NCI-H146 (cell line): ENCODE data around the gene ALKAL2.

ENCODE experiments used
- DNase-seq: peaks from one replicate; lab custom pipeline; 2025; lab: John Stamatoyannopoulos, UW

The ALKAL2 gene

DNA sequence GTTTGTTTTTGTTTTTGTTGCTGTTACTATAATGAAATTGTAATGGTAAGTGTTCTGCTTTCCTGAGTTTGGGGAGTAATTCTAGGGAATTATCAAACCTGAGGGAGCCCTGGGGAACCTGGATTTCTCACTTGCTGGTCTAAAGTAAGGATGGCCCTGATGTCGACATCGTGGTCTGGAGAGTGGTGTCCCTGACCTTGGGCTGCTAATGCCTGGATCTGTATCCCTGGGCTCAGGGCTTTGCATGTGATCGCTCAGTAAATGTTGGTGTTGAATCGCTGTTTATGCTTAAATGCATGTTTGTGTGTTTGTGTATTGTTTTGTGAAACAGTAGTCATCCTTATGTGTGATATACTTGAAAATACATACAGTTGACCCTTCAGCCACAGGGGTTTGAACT is 17.0 kb downstream of the ALKAL2 start:
- DNase-seq: no peak

DNA sequence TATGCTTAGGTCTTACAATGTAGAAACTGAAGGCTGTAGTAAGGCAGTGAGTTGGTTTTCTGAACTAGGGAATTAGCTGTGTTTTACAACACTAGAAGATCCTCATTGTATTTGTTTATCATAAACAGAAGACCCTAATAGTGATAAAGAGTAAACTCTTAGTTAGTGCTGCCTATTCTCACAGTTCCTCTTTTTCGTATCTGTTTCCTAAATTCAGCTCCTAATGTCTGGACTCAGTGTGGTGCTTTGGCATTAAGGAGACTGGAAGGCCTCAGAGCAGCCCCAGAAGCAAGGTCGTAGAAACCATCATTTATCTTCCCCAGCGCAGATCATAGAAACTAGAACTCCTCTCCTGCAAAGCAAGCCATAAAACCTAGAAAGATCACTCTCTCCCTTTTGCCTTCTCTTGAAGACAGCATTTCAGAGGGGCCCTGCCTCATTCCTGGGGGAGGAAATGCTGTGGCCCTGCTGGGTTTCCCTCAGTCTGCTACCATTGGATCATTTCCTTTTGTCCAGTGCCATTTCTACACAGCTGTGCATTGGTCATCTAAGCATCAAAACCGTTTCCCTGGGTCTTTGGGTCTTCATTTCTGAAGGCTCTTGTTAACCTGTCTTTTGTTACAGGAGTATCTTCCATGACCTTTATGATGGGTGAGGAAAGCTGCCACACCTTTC is 18.4 kb downstream of the ALKAL2 start:
- no peak for DNase-seq

DNA sequence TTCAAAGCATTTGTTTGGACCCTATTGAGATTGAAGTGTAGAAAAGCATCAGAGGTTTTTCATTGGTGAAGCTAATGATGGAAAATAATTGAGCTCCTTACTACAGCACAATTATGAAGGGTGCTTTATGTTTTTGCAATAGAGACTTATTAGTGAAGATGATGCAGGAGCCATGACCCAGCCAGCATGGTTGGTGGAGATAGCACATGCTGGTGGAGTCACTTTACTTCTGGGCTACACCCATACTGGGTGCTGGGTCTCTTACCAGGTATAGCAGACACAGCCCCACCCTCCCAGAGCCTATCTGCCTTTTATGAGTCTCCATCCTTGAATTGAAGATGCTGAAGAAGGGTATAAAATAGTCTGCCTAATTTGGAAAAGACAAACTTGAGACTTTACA is 19.6 kb downstream of the ALKAL2 start:
- DNase-seq: no peak

- DNase-seq: peak; percentile 98
Observed at GRCh38 chr2:264493-265468, 23.1 kb downstream of the ALKAL2 start, which contains the start of gene ACP1. Gene ACP1, plus strand, starts transcription at chr2:264947. Its CDS starts 18 bp downstream, at chr2:264965.

GRCh38 chr2:263774-264492 is 24.0 kb downstream of the ALKAL2 start, which contains the start of gene SH3YL1:
Gene SH3YL1, minus strand, starts transcription at chr2:264032. Its CDS starts 48 bp downstream, at chr2:263984.
- no peak for DNase-seq

GRCh38 chr2:263022-263738 is 24.7 kb downstream of the ALKAL2 start:
- no peak for DNase-seq

DNA sequence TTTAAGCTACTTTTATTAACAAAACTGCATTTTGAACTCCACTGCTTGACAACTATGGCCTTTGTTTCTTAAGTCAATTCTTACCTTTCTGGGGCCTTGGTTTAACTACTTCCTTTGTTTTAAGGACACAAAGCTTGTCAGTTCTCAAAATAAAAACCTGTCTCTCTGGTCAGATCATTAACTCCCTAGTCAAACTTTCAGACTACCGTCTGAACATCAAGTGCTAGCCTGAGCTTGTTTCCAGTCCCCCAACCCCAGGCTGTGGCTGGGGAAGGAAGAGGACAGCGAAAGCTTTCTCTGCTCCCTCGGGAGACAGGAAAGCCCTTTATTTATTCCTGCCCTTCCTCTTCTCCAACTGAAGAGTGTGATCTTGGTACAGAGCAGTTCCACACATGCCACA is 25.8 kb downstream of the ALKAL2 start:
- DNase-seq: no peak

DNA sequence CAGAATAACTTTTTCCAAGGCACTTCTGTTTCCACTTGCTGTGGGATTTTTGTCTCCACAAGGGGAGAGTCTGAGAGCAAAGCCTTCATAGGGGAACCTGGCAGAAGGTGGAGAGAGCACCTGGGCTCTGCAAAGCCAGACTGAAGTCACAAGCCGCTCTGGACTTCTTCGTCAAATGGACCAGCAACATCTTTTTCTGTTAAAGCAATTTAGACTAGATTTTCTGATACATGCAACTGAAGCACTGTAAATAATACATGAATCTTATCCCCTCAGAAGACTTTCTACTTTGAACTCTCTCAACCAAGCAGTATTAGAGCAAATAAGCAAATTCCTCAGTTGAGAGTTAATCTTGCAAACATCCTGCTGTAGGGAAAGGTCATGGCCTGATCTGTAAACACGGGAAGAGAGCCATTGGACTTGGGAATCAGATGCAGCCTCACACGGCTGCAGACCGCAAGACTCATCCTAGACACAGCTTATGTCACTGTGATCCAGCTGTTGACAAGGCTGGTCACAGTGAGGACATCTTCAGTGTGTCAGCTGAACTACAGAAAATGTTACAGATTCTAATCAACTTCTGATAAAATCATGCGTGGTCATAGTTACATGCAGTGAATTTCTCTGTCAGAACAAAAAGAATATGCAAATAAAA is 27.3 kb downstream of the ALKAL2 start:
- DNase-seq: no peak

DNA sequence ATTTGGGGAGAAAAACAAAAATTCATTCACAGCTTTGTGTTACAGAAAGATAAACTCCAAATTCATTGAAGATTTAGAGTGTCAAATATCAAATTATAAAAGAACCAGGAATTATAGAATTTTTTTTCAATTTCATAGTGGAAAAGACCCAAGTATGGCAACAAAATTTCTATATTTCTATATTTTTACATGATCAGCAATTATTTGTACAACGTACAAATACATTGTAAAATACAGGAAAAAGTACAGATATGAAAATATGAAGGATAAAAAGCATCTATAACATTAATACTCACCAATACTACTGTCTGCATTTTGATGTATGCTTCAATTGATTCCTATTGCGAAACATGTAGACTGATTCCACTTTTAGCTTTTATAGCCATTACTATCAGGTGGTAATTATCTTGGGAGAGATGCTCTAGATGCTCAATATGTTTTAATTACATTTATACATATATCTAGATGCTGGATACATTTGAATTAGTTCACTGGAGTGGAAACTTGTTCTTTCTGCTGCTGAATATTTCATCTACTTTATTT is 28.0 kb downstream of the ALKAL2 start:
- no peak for DNase-seq

- no peak for DNase-seq
Observed at GRCh38 chr2:258933-259332, 29.0 kb downstream of the ALKAL2 start.

- DNase-seq: no peak
Observed at GRCh38 chr2:257842-258241, 30.0 kb downstream of the ALKAL2 start.

- DNase-seq: no peak
Observed at GRCh38 chr2:257429-257828, 30.5 kb downstream of the ALKAL2 start.

- no peak for DNase-seq
Observed at GRCh38 chr2:256094-256493, 31.8 kb downstream of the ALKAL2 start.

GRCh38 chr2:255195-255594 is 32.7 kb downstream of the ALKAL2 start:
- DNase-seq: no peak

DNA sequence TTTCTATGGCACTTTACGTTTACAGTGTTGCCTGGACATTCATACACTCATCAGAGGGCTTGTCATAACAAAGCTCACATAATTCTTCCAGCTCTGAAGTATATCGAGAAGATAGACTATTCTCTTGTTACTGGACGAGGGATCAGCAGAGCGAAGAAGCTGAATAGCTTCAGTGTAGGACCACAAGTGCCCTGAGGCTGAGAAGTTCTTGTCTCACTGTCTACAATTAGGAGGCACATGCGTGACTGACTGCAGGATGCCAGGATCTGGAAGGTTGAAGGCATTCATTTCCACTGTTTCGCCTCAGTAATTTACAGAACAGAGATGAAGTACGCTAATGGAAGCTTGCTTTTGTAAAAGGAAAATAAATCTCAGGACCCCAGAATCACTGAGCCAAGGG is 33.6 kb downstream of the ALKAL2 start:
- DNase-seq: no peak

DNA sequence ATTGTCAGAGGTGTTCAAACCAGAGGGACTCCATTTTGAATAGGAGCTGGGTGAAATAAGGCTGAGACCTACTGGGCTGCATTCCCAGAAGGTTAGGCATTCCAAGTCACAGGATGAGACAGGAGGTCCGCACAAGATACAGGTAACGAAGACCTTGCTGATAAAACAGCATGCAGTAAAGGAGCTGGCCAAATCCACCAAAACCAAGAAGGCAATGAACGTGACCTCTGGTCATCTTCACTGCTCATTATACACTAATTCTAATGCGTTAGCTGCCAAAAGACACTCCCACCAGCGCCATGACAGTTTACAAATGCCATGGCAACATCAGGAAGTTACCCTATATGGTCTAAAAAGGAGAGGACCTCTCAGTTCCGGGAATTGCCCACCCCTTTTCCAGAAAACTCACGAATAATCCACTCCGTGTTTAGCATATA is 34.7 kb downstream of the ALKAL2 start:
- DNase-seq: no peak

DNA sequence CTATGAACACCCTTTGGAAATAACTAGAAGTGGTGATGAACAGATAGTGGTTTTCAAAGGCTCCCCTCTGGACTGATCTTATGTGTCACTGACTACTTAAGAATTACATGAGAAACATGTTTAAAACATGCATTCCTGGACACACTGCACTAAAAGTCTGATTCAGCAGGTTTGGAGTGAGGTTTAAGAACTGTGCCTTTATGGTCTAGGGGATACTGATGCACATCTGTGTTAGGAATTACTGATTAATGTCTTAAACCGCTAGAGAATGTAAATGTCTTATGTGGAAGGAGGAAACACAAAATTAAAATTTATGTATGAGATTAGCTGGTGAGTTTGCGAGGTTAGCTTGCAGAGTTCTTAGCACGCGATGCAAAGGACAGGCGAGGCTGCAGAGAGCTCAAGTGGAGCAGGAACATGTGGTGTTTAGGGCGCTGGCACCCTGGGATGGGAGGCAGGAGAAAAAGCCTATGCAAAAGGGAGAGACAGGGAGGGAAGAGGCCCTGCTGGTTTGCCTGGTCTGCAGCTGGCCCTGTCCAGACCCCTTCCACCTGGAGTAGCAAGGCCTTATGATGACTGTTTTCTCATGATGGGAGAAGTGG is 35.8 kb downstream of the ALKAL2 start:
- no peak for DNase-seq

GRCh38 chr2:249538-250042 is 38.3 kb downstream of the ALKAL2 start:
- no peak for DNase-seq

GRCh38 chr2:248724-249123 is 39.2 kb downstream of the ALKAL2 start:
- no peak for DNase-seq

DNA sequence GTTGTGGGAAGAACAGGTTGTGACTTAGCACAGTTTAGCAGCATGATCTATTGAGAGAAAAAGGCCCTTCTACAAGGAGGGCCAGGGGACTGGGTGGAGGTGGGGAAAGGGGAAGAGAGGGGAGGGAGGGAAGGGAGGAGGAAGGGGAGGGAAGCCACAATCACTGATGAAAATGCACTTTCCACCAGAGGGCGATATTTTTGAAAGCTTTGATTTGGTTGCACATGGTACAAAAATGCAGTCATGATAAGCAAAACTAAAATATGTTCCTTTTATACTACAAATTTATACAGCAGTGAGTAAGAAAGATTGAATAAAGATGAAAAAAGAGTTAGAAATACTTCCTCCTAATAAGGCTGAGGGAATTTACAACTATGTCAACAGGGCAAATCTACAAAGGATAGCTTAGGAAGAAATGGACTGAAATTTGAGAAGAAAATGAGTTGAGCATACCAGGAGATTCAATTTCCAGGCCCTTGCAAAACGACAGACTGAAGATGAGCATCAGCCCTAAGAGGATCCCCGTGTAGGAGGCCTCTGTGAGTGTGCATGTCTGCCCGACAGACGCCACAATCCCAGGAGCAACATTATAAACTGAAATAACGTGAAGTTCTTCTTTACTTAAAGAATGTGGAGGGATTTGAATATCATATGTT is 41.3 kb downstream of the ALKAL2 start:
- peak; percentile 11 for DNase-seq
